Fibroblast of skin of scalp (primary cell): ENCODE data around the gene ZNF20. TPM values are rescaled to one million over a fixed set of nuclear protein-coding genes. Genes with fewer than 3 reads are reported as not detected.

Experiments
- DNase-seq: peaks from one replicate; pipeline ENCODE4 v3.0.0-alpha.2; 2013
- polyA plus RNA-seq, 2 experiments: library from polyadenylated mRNA; unstranded; fragments of 120-200 nt; gene quantifications; one replicate each; pipeline ENCODE4 v1.2.1, GENCODE V29; 2013; ENCODE audit not compliant: insufficient read length in 2 of 2

Gene ZNF20
- 2.4 TPM for polyA plus RNA-seq (2013, experiment 1 of 2; ENCODE audit: insufficient read length)
- 2.0 TPM for polyA plus RNA-seq (2013, experiment 2 of 2; ENCODE audit: insufficient read length)

DNA sequence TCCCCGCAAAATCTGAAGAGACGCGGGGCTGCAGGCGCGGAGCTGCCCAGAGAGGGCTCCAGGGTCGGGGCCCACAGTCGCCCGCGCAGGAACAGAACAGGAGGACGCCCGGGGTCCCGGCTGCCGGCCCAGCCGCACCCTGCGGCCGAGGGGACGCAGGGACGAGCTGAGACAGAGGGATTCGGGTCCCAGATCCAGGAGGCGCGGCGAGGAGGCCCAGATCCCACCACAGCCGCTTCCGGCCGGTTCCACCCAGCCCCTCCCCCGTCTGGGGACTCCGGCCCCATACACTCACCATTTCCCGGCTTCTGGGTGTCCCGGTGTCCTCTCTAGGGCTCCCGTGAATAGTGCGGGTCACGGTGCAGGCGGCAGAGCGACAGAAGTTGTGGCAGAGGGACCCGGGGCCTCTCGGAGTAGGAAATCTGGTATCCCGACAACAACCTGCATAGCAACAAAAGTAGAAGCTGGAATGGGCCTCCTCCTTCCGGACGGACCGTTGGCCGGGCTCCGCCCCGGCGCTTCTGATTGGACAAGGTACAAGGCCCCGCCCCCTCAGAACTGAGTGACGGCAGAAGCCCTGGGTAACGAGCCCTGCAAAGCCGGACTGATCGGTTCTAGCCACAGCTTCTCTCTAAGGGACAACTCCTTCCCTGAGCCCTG lies at the start of gene ZNF20:
ZNF20 (minus strand) TSS at position 466 of the 660 bp plus-strand sequence; CDS start at position 298, 168 bp downstream.
- DNase-seq = peak; percentile 92

DNA sequence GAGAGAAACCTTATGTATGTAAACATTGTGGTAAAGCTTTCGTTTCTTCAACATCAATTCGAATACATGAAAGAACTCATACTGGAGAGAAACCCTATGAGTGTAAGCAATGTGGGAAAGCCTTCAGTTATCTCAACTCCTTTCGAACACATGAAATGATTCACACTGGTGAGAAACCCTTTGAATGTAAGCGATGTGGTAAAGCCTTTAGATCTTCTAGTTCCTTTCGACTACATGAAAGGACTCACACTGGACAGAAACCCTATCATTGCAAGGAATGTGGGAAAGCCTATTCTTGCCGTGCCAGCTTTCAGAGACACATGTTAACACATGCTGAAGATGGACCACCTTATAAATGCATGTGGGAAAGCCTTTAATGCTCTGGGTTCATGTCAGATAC lies 47.5 kb upstream of the ZNF20 start:
- DNase-seq = no peak

DNA sequence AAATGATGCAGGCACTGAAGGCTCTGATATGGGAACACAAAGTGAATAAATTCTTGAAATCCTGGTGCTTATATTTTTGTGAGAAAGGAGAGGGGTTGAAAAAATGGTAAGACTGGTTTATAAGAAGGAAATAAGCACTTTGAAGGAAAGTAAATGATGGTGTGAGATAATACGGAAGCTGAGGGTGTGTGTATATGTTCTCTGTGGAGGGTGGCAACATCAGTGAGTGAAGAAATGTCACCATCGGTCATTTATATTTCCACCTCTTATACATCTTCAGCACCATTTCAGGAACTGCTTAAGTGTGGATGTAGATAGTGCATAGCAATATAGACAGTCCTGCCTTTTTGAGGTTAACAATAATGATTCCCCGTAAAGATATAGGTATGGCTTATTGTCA lies 40.2 kb upstream of the ZNF20 start:
- no peak for DNase-seq

DNA sequence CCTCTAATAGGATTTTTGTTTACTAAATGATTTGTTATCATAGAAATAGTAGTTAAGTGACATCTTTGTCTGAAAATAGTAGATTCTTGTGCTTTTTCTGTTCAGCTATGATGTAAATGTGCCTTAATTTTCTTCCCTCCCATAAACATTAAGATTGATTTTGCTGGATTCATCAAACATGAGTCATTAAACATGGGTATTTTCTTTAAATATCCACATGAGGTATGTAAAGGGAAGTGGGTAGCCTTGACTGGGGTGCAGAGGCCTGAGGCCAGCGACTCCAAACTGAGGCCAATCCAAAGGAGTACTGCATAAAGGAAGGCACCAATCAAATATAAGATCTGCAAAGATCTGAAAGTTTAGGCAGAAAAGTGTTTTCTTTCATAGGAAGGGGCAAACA lies 26.5 kb upstream of the ZNF20 start:
- DNase-seq = peak; percentile 7

DNA sequence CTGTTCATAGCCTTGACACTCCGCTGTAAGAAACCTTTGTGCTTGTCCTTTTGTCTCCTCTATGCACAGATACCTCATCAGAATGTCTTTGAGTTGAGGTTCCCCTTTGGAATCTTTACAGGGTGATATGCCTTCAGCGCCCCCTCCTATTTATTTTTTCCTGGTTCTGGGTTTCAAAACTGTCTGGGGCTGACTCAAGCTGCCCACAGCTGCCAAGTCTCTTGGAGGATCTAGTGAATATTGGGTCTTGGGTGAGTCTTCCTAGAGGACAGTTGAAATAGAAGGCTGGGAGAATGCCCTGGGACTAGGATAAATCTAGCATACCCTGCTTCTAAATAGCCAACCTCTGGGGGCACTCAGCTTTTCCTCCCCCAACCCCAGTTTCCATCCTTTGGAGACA lies 23.7 kb upstream of the ZNF20 start:
- no peak for DNase-seq

DNA sequence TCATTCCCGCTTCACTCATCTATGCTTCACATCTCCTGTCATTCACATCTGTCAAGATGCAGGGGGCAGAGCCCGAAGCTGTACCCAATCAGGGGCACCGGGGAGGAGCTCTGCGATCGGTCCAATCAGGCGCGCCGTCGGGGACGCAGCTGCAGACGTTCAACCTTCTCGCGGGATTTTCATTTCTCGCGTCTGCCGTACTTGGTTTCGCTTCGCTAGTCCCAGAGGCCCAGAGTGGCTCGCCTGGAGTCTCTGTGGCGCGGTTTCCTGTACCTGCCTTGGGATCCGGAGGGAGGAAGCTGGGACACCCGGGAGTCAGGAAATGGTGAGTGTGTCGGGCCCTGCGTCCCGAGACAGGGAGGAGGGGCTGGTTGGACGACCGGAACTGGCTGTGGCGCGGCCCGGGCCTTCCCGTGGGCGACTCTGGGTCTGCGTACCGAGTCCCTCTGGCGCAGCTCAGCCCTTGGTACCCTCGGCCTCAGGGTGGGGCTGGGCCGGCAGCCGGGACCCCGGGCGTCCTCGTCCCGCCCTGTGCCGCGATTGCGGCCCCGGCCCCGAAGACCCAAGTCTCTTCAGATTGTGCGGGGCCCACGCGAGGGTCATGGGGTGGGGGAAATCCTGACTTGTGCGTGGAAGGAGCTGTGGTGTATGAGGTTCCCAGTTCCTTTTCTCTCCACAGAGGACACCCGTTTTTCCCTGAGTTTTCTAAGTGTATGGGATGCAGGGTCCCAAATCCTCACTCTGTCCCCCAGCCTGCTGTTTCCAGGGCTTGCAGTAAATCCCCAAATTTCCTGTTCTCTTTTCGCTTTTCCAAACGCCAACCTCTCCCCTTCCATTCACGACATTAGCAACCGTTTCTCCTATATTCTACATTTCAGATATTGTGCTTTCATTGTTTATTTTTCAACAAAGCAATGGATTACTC lies 23.0 kb upstream of the ZNF20 start, which contains the start of gene ZNF136:
ZNF136 (plus strand) TSS at position 215 of the 925 bp plus-strand sequence; CDS start at position 323, 108 bp downstream.
- DNase-seq = peak; percentile 95

DNA sequence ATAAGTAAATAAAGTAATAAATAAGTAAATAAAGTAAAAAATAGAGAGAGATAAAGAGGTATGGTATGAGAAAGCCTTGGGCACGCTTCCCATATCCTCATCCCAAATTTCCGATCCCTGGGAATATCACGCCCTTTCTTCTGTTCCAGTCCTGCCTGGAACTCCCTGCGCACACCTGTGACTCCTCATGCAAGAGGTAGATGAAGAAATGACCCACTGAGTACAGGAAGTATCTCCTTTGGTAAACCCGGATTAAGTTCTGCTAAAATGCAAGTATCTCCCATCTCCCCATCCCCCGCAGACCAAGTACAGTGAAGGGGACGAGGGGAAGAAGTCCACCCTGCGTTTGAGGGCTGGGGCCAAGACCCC lies 22.3 kb upstream of the ZNF20 start:
- no peak for DNase-seq

DNA sequence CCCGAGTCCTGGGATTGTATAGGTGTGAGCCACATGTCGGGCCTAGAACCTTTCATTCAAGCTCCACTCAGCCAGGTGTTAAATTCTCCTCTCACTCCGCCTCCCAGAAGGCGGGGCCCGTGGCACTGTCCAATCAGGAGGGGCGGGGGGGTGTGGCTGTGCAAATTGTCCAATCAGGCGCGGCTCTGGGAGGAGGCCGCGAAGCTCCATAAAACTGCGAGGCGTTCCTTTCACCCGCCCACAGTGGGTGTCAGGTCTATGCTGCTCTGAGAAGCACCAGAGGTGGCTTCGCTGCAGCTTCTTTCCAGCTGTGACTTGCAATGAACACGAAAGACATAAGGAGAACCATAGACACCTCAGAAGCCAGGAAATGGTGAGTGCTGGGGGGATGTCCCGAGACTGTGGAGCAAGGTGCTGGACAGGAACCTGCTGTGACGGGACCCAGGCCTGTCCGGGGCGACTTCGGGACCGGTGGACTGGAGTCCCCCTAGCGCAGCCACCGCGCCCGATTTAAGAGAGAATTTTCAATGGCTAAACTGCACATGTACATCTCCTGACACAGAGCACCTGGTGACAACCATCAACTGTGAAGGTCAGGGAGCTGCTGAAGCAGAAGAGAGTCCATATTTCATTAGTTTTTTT lies 19.7 kb upstream of the ZNF20 start:
- DNase-seq = no peak

DNA sequence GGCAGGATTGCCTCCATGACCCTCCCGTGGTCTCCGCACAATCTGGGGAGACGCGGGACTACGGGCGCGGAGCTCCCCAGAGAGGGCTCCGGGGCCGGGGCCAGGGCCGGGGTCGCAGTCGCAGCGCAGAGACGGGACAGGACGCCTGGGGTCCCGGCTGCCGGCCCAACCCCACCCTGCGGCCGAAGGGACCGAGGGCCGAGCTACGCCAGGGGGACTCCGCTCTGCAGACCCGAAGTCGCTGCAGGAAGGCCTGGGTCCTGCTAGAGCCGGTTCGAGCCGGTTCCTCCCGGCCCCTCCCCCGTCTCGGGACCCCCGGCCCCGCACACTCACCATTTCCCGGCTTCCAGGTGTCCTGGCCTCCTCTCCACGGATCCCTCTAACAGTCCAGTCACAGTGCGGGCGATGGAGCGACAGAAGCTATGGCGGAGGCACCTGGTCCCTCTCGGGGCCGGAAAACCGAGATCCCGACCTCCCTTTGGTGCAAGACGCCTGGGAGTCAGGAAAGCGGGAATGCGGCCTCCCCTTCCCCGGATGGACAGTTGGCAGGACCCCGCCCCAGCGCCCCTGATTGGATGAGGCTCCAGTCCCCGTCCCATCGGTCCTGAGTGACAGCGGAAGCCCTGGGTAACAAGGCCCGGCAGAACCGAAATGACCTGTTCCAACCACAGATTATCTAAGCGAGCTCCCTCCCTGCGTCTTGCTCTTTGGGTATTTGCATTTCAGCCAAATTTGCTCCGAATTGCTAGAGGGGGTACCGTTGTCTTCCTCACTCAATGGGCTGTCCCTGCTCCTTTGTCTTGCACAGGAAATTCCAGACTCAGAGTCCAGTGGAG lies 16.3 kb upstream of the ZNF20 start, which contains the start of gene ZNF625:
ZNF625 (minus strand) TSS at position 512 of the 836 bp plus-strand sequence; CDS start at position 336, 176 bp downstream.
- peak; percentile 90 for DNase-seq

DNA sequence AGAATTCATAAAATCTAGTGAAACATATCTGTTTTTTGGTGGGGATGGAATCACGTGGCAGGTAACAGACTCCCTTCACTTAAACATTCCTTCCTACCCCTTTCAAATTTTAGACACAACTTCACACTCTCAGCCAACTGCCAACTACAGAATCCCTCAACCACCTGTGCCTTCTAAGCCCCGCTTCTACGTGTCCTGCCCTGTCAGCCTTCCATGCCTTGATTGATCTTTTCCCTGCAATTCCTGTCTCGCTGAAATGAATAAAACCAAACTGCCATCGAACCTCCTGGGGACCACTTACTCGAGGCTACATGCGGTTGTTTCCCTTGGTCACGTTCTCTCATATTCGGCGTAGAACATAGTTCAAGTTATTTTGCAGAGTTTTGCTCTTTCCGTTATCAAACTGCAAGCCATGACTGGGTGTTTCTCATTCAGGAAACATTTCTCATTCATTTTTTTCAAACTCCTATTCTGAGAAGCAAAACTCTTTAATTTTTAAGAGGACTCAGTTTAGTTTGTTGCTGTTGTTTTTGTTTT lies 15.2 kb upstream of the ZNF20 start:
- DNase-seq = no peak

DNA sequence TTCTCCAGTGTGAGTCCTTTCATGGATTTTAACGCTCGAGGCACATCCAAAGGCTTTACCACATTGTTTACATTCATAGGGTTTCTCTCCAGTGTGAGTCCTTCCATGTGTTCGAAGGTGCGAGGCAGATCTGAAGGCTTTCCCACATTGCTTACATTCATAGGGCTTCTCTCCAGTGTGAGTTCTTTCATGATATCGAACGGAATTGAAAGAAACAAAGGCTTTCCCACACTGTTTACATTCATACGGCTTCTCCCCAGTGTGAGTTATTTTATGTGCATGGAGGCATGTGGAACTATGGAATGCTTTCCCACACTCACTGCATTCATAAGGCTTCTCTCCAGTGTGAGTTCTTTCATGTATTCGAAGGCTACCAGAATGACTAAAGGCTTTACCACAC lies 5.2 kb upstream of the ZNF20 start:
- no peak for DNase-seq

DNA sequence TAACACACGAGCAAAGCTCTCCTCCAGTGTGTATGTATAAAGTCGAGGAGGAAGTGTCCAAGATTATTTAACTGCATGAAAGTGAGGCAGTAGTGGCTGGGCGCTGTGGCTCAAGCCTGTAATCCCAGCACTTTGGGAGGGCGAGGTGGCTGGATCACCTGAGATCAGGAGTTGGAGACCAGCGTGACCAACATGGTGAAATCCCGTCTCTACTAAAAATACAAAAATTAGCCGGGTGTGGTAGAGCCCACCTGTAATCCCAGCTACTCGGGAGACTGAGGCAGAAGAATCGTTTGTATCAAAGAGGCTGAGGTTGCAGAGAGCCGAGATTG lies 1.2 kb upstream of the ZNF20 start:
- no peak for DNase-seq

DNA sequence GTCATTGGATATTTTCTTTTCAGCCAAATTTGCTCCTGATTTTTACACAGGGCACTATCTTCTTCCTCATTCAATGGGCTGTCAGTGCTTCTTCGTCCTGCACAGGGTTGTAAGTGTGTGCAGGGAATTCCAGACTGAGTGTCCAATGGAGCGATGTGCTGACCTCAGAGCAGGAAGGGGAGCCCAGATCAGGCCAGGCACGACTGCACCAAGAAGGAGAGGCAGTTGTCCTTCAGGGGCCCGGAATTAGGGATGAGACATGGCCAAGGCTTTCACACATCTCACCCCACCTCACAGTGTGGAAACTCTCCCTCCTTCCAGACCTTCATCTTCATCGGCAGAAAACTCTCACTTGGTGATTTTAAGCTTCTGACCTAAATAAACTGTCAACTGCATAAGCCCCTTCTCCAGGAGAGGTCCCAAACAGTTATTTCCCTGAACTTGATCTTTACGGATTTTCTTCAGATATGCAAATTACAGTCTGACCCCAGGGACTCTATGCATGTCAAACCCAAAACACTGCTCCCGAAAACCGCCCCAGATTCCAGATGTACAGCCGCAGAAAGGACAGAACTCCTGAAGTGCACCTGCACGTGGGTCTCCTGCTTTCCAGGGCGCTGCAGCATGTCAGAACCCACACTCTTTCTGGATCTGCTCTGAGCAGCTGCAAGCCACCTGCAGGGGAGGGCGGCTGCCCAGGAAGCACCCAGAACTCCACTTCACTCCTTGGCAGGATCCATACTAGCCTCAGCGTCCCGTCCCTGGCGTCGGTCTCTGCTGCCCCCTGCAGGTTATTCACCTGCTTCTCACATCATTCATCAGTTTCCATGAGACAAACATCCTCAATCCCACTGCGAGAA lies 625 bp upstream of the ZNF20 start:
- DNase-seq = peak; percentile 78

DNA sequence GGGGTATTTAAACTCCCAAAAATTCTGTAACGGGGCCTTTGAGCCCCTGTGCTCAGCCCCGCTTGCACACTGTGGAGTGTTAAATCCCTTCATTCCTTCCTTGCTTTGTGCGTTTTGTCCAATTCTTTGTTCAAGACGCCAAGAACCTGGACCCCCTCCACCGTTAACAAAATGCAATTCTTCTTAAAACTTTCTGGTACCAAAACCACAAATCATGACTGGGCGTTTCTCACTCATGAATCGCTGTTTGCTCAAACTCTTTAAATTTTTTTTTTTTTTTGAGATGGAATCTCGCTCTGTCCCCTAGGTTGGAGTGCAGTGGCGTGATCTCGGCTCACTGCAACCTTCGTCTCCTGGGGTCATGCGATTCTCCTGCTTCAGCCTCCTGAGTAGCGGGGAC lies 881 bp downstream of the ZNF20 start:
- DNase-seq = no peak

DNA sequence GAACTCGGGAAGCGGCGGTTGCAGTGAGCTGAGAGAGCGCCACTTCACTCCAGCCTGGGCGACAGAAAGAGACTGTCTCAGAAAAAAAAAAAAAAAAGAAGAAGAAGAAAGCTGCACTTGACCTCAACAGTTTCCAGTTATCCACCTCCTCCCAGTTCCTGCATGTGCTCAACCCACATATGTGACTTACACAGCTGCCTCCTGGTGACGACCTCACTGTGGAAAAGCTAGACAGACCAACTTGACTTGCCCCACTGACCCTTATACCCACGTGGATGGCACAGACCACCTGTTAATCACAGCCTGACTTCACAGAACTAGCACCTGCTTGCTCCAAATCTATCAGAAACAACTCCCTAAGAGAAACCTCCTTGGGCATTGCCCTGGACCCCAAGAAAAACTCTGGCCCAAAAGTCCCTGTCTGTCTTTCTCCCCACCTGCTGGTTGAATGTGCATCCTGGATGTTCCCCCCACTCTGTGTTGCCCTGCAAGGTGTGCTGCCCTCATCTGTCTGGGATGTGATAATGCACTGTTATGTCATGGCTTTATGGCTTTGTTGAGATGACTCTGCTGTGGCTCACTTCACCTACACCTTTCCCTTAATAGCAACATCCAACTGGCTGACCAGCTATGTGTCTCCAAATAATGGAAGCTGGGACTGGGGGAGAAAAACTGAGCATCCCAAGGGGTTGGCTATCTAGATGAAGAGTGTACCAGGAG lies 2.8 kb downstream of the ZNF20 start:
- no peak for DNase-seq

DNA sequence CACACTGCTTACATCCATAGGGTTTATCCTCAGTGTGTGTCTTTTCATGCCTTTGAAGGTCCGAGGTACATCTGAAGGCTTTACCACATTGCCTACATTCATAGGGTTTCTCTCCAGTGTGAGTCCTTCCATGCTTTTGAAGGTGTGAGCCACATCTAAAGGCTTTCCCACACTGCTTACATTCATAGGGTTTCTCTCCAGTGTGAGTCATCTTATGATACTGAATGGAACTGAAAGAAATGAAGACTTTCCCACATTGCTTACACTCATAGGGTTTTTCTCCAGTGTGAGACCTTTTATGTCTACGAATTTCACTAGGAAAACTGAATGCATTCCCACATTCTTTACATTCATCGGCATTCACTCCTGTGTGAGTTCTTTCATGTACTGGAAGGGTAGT lies 7.1 kb downstream of the ZNF20 start:
- DNase-seq = no peak

DNA sequence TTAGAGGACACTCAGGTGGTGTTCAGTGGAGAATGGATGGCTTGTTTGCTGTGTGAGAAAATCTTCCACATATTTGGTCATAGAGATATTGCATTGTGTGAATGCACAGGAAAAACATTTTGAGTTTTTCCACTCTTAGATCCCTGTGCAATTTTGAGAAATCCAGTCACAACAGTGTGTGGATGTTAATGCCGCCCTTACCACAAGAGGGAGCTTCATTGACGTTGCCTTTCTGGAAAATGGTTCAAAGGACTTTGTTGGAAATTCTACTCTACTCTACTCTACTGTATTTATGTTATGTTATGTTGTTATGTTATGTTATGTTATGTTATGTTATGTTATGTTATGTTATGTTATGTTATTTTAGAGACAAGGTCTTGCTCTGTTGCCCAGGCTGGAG lies 13.4 kb downstream of the ZNF20 start:
- DNase-seq = no peak

DNA sequence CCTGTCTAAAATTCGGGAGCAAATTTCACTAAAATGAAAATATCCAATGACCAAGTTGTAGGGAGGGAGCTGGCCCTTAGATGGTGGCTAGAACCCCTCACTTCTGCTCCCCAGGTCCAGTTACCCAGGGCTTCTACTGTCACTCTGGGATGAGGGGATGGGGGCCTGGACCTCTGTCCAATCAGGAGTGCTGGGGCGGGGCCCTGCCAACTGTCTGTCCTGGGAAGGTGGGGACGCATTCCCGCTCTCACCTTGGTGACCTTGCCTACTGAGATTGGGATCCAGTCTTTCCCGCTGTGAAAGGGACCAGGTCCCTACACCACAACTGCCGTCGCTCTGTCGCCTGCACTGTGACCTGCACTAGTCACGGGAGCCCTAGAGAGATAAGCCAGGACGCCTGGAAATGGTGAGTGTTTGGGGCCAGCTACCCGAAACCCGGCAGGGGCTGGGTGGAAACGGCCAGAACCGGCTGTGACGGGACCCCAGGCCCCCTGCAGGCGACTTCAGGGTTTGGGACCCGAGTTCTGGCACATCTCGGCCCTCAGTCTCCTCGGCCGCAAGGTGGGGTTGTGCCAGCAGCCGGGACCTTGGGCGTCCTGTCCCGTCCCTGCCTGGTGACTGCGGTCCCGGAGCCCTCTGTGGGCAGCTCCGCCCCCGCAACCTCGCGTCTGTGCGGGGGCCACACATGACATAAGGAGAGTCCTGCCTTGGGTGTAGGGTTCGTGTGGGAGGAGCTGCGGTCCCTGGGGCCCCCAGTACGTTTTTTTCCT lies 22.8 kb downstream of the ZNF20 start:
- DNase-seq = no peak

DNA sequence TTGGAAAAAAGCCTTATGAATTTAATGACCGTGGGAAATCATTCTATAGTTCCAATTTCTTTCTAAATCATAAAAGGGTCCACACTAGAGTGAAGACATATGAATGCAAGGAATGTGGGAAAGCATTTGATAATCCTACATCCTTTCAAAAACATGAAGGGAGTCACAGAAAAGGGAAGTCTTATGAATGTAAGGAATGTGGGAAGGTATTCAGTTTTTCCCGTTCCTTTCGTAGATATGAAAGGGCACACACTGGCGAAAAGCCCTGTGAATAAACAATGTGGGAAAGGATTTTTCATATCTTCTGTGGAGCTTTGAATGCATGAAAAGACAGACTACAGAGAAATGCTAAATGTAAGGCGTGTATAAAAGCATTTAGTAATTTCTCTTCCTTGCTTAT lies 27.0 kb downstream of the ZNF20 start:
- DNase-seq = no peak
